GM12864 (cell line): ENCODE data around the gene MPPE1.
"Not testable (repeated sequence)": the region's sequence is repeated elsewhere in the genome, so short reads cannot be mapped to it uniquely, and the experiment has no call there.

Experiments used
- DNase-seq: peaks from one replicate; pipeline ENCODE4 v3.0.0-alpha.2; 2011; ENCODE audit warnings: low read depth
- H3K4me3 ChIP-seq: 2 replicates; pipeline ENCODE4 v1.5.1; 2011; ENCODE audit warnings: mild to moderate bottlenecking, low read depth, low read length, control low read depth
- TF ChIP-seq, protein P1 (sequence below): IDR thresholded peaks from 2 replicates; pipeline ENCODE4 v1.5.1; 2011; ENCODE audit warnings: low read depth, mild to moderate bottlenecking, moderate library complexity, low read length, control low read depth, inconsistent platforms; ENCODE audit errors: missing control alignments

Gene MPPE1

DNA sequence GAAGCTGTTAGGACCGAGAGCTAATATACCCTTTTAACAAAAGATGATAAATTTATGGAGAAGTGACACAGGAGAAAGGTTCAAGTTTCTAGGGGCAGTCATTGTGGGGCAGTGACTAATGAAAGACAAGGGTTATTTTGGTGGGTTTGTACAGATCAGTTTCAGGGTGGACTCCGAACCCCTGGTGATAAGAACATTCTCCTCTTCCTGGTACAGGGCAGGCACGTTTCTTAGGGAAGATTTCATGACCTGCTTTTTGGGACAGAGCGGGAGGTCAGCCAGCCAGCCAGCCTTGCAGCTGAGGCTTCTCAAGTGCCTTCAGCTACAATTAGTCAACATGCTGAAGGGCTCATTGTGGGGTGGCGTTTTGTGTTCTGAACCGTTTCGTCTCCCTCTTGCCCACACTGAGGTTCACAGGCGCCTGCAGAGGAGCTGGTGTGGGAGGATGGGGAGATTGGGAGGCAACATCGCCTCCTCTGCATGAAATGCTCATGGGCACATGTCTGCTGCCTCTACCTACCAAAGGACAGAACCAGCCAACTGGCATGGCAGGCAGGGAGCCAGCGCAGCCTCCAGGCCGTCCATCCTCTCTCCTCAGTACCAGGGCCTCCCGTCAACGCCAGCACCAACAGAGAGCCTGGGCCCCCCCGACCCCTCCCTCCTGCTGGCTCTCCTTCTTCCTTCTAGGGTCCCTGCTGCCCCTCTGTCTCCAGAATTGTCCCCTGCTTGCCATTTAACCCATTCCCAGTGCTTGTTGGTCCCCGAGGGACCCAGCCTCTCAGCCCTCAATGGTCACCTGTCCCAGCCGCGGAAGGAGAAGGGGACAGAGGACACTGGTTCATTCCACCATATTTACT, 47.3 kb downstream of the MPPE1 start:
- H3K4me3 ChIP-seq = no peak overlapping the region
- no peak for DNase-seq
- TF ChIP-seq, protein P1, sequence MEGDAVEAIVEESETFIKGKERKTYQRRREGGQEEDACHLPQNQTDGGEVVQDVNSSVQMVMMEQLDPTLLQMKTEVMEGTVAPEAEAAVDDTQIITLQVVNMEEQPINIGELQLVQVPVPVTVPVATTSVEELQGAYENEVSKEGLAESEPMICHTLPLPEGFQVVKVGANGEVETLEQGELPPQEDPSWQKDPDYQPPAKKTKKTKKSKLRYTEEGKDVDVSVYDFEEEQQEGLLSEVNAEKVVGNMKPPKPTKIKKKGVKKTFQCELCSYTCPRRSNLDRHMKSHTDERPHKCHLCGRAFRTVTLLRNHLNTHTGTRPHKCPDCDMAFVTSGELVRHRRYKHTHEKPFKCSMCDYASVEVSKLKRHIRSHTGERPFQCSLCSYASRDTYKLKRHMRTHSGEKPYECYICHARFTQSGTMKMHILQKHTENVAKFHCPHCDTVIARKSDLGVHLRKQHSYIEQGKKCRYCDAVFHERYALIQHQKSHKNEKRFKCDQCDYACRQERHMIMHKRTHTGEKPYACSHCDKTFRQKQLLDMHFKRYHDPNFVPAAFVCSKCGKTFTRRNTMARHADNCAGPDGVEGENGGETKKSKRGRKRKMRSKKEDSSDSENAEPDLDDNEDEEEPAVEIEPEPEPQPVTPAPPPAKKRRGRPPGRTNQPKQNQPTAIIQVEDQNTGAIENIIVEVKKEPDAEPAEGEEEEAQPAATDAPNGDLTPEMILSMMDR = no peak

DNA sequence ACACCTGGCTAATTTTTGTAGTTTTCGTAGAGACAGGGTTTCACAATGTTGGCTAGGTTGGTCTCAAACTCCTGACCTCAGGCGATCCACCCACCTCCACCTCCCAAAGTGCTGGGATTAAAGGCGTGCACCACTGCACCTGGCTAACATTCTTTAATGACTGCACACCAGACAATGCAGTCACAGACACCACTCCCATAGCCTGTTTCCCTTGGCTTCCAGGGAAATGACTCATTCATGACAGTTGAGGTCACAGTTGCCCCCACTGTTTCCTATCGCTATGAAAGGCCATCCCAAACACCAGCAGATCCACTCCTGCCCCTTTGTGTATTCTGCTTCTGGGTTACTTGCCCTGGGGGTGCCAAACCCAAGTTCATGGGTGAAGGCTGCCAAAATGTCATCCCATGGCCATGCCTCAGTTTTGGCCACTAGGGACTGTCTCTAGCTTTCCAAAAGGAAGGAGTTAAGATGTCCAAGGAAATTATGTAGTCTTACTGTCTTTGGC, 48.2 kb downstream of the MPPE1 start:
- no peak overlapping the region for H3K4me3 ChIP-seq
- DNase-seq = no peak
- TF ChIP-seq, protein P1 = no peak

- H3K4me3 ChIP-seq = no peak overlapping the region
- DNase-seq = no peak
- TF ChIP-seq, protein P1 = no peak
These were observed 48.8 kb downstream of the MPPE1 start for GRCh38 chr18:11859282-11859830.

- DNase-seq = no peak
- TF ChIP-seq, protein P1 = no peak
- no peak overlapping the region for H3K4me3 ChIP-seq
These were observed 50.8 kb downstream of the MPPE1 start for GRCh38 chr18:11857177-11857887.

DNA sequence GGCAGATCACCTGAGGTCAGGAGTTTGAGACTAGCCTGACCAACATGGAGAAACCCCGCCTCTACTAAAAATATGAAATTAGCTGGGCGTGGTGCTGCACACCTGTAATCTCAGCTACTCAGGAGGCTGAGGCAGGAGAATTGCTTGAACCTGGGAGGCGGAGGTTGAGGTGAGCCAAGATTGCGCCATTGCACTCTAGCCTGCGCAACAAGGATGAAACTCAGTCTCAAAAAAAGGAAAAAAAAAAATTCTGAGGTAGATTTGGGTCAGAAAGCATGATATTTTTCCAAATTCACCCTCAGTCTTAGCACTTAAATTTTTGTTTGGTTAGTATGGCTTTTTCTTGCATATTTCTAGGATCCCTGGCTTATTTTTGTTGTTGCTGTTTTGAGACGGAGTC, 53.6 kb downstream of the MPPE1 start:
- H3K4me3 ChIP-seq, DNase-seq: not testable (repeated sequence)

- no peak for DNase-seq
- TF ChIP-seq, protein P1 = no peak
- H3K4me3 ChIP-seq = peak overlapping the region; percentile 82
These were observed 56.2 kb downstream of the MPPE1 start for GRCh38 chr18:11851806-11852337.
